KOPT-K1 (cell line): ENCODE data around the gene ARHGEF17.

Experiments
- H3K27ac ChIP-seq: fragments of 200-600 bp; sonication (generic); 2 replicates; pipeline ENCODE4 v1.5.1; 2016; ENCODE audit warnings: antibody characterized with exemption, mild to moderate bottlenecking, low read depth, low read length; ENCODE audit not compliant: poor library complexity, severe bottlenecking
- H3K36me3 ChIP-seq: fragments of 200-600 bp; sonication (generic); 2 replicates; pipeline ENCODE4 v1.5.1; 2017; ENCODE audit warnings: antibody characterized with exemption, mild to moderate bottlenecking, low read length, moderate library complexity; ENCODE audit not compliant: insufficient read depth
- H3K9me3 ChIP-seq: fragments of 200-600 bp; sonication (generic); 2 replicates; pipeline ENCODE4 v1.5.1; 2017; ENCODE audit warnings: antibody characterized with exemption, low read length, mild to moderate bottlenecking; ENCODE audit not compliant: insufficient read depth, poor library complexity, severe bottlenecking

The ARHGEF17 gene

GRCh38 chr11:73283276-73284000 is 24.6 kb upstream of the ARHGEF17 start:
- Histone ChIP-seq H3K9me3 (no peaks in the 10 kb centered on the region), H3K36me3 (no peaks in the 10 kb centered on the region), H3K27ac (no peak overlapping the region)

GRCh38 chr11:73284106-73284505 is 24.0 kb upstream of the ARHGEF17 start:
- no peak overlapping the region for H3K27ac ChIP-seq
- H3K36me3 ChIP-seq, result no peaks in the 10 kb centered on the region
- H3K9me3 ChIP-seq, result no peaks in the 10 kb centered on the region

- Histone ChIP-seq H3K9me3 (no peaks in the 10 kb centered on the region), H3K27ac (no peak overlapping the region), H3K36me3 (no peaks in the 10 kb centered on the region)
Measured at GRCh38 chr11:73285721-73286120, 22.4 kb upstream of the ARHGEF17 start.

GRCh38 chr11:73286240-73286810 is 21.8 kb upstream of the ARHGEF17 start:
- H3K36me3 ChIP-seq, result no peaks in the 10 kb centered on the region
- no peaks in the 10 kb centered on the region for H3K9me3 ChIP-seq
- no peak overlapping the region for H3K27ac ChIP-seq

- no peaks in the 10 kb centered on the region for H3K36me3 ChIP-seq
- no peaks in the 10 kb centered on the region for H3K9me3 ChIP-seq
- no peak overlapping the region for H3K27ac ChIP-seq
Measured at GRCh38 chr11:73287400-73288101, 20.5 kb upstream of the ARHGEF17 start.

- Histone ChIP-seq H3K36me3 (no peaks in the 10 kb centered on the region), H3K9me3 (no peaks in the 10 kb centered on the region), H3K27ac (no peak overlapping the region)
Measured at GRCh38 chr11:73288192-73288872, 19.7 kb upstream of the ARHGEF17 start.

- Histone ChIP-seq H3K36me3 (no peaks in the 10 kb centered on the region), H3K27ac (no peak overlapping the region), H3K9me3 (no peaks in the 10 kb centered on the region)
Measured at GRCh38 chr11:73288873-73289707, 19.0 kb upstream of the ARHGEF17 start.

GRCh38 chr11:73290536-73290935 is 17.5 kb upstream of the ARHGEF17 start:
- no peak overlapping the region for H3K27ac ChIP-seq
- no peaks in the 10 kb centered on the region for H3K36me3 ChIP-seq
- no peaks in the 10 kb centered on the region for H3K9me3 ChIP-seq

- no peaks in the 10 kb centered on the region for H3K36me3 ChIP-seq
- H3K9me3 ChIP-seq, result no peaks in the 10 kb centered on the region
Measured at GRCh38 chr11:73291196-73291595, 16.9 kb upstream of the ARHGEF17 start.

GRCh38 chr11:73291781-73292524 is 16.1 kb upstream of the ARHGEF17 start:
- Histone ChIP-seq H3K9me3 (no peaks in the 10 kb centered on the region), H3K36me3 (no peaks in the 10 kb centered on the region), H3K27ac (no peak overlapping the region)

More at GRCh38 chr11:73291196-73291595, 16.9 kb upstream of the ARHGEF17 start:
- no peak overlapping the region for H3K27ac ChIP-seq

- Histone ChIP-seq H3K36me3 (no peaks in the 10 kb centered on the region), H3K27ac (no peak overlapping the region), H3K9me3 (no peaks in the 10 kb centered on the region)
Measured at GRCh38 chr11:73292525-73292894, 15.6 kb upstream of the ARHGEF17 start.

- no peaks in the 10 kb centered on the region for H3K36me3 ChIP-seq
- no peak overlapping the region for H3K27ac ChIP-seq
- no peaks in the 10 kb centered on the region for H3K9me3 ChIP-seq
Measured at GRCh38 chr11:73293356-73293936, 14.6 kb upstream of the ARHGEF17 start.

GRCh38 chr11:73294604-73295003 is 13.5 kb upstream of the ARHGEF17 start:
- Histone ChIP-seq H3K27ac (no peak overlapping the region), H3K9me3 (no peaks in the 10 kb centered on the region), H3K36me3 (no peaks in the 10 kb centered on the region)
